ENCODE results near the gene ECHDC1. TPM values are rescaled to one million over a fixed set of nuclear protein-coding genes. Genes with fewer than 3 reads are reported as not detected.

The ECHDC1 gene
- total and polyA plus RNA-seq, 2 of the 8 experiments (the other 6 are each of a cell fraction or from before 2014, with no cell fraction given) = 11.3 to 60.5 TPM

DNA sequence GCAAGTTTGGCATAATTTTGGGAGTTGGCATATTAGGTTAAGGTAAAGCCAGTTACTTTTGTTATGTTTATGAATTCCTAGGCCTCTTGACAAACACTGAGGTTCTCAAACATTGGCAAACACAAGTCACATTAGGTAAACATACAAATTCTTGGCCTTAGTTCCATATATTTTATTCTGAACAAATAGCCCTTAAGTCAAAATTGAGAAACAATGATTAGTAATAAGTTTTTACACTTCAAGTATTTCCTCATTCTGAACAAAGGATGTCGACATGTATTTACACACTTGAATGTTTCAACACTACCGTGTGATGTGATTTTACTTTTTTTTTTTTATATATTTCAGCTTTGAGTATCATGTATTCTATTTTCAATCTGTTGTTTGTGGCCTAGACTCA, 3.8 kb upstream of the ECHDC1 start:
- H2BK120ac ChIP-seq (replicated peaks; ENCODE audit: low read depth, low read length) = no peak overlapping the region
- H3K4ac ChIP-seq (replicated peaks; ENCODE audit: insufficient read length, low read depth, low read length) = no peak overlapping the region
- no peak overlapping the region for H3K14ac ChIP-seq (ENCODE audit: insufficient read length)
- H3K27me3 ChIP-seq (replicated peaks in 1 of 4; ENCODE audit: control insufficient read depth in 3 of 4, extremely low read depth in 1 of 4, insufficient read depth in 3 of 4, low read length in 3 of 4) = no peaks in the 10 kb centered on the region; a peak in 1 of 7 replicates
- ChIA-PET POLR2A (ENCODE audit: partially characterized antibody) (no interaction called here), CTCF (ENCODE audit: partially characterized antibody) (no interaction called here)
- no peak overlapping the region for H3K9ac ChIP-seq (replicated peaks in 1 of 4; ENCODE audit: extremely low read depth in 1 of 4, low read depth in 3 of 4, low read length in 3 of 4)
- no peak overlapping the region for H3K4me3 ChIP-seq (ENCODE audit: extremely low read depth in 1 of 4, insufficient read depth in 2 of 4, low read depth in 3 of 4, low read length in 4 of 4)
- no peak overlapping the region for H3K23ac ChIP-seq (ENCODE audit: insufficient read length)
- H3K56ac ChIP-seq (replicated peaks; ENCODE audit: insufficient read length, low read depth, low read length) = no peak overlapping the region
- no peak overlapping the region for H3K18ac ChIP-seq (ENCODE audit: extremely low read depth, low read length)
- H3K79me2 ChIP-seq (ENCODE audit: control insufficient read depth in 1 of 2, insufficient read depth in 2 of 2, low read length in 2 of 2) = peaks cover 0 to 23% of the 10 kb centered on the region in 2 experiments; a peak in 2 of 4 replicates
- H4K91ac ChIP-seq (replicated peaks; ENCODE audit: insufficient read length, low read length) = no peak overlapping the region
- H3K27ac ChIP-seq (ENCODE audit: low read depth, low read length) = no peak overlapping the region
- H3K4me2 ChIP-seq (ENCODE audit: insufficient read depth in 1 of 2, low read depth in 2 of 2, low read length in 2 of 2) = no peak overlapping the region
- no peak for FAIRE-seq
- no peak overlapping the region for H2BK20ac ChIP-seq (ENCODE audit: low read length)
- no peaks in the 10 kb centered on the region for H4K20me1 ChIP-seq (replicated peaks in 1 of 2; ENCODE audit: control insufficient read depth in 1 of 2, insufficient read depth in 2 of 2, low read length in 2 of 2)
- H2AK5ac ChIP-seq (ENCODE audit: low read depth, low read length) = no peak overlapping the region
- no peak overlapping the region for H2BK5ac ChIP-seq (ENCODE audit: low read depth, low read length)
- no peak for DNase-seq (ENCODE audit: low read depth in 1 of 2, low spot score in 2 of 2)
- H3K23me2 ChIP-seq (ENCODE audit: low read depth, low read length) = peaks cover 13% of the 10 kb centered on the region
- H2BK12ac ChIP-seq (ENCODE audit: low read depth, low read length) = no peak overlapping the region
- no peak overlapping the region for H2BK15ac ChIP-seq (ENCODE audit: low read length)
- H4K8ac ChIP-seq (ENCODE audit: extremely low read depth, insufficient read depth, low read length) = no peak overlapping the region
- 77% methylated on average over 2 of the region's 2 CpGs; no CpG with 5 or more reads in 1 of the 2 experiments for WGBS, 2 experiments (ENCODE audit: extremely low coverage in 1 of 2, insufficient coverage in 1 of 2, insufficient read length in 1 of 2, insufficient replicate concordance in 2 of 2, low coverage in 1 of 2, low lambda C conversion rate in 2 of 2, missing lambda C conversion rate in 1 of 2)
- H3K79me1 ChIP-seq (ENCODE audit: low read depth, low read length) = no peaks in the 10 kb centered on the region
- 0 out of 4 replicates have a peak, but pooled peaks cover 0 to 3% of the 10 kb centered on the region in 2 experiments for H3K9me3 ChIP-seq (ENCODE audit: insufficient read depth in 2 of 2, low read depth in 1 of 2, low read length in 1 of 2)
- no peaks in the 10 kb centered on the region for H3K36me3 ChIP-seq (ENCODE audit: control insufficient read depth in 2 of 4, insufficient read depth in 4 of 4, low read length in 3 of 4)
- no peak overlapping the region for H2AFZ ChIP-seq (ENCODE audit: low read length)
- H3K4me1 ChIP-seq (replicated peaks in 1 of 4; ENCODE audit: control insufficient read depth in 3 of 4, insufficient read depth in 4 of 4, low read length in 3 of 4) = peaks cover 0 to 3% (median 0%) of the 10 kb centered on the region in 4 experiments; a peak in 3 of 7 replicates
- H4K5ac ChIP-seq (ENCODE audit: insufficient read length, low read depth, low read length) = no peak overlapping the region
- TF ChIP-seq CHD2 (IDR thresholded peaks at IDR 0.05; ENCODE audit: low read length) (no peak), CHD1 (IDR thresholded peaks at IDR 0.05; ENCODE audit: low read depth, low read length) (no peak), EGR1 (IDR thresholded peaks at IDR 0.05; ENCODE audit: borderline replicate concordance, low read depth, low read length) (no peak), HDAC6 (IDR thresholded peaks at IDR 0.05; ENCODE audit: low read depth, low read length) (no peak), FOSL1 (IDR thresholded peaks at IDR 0.05; ENCODE audit: insufficient read depth, low read depth, low read length) (no peak), NANOG (IDR thresholded peaks at IDR 0.05; ENCODE audit: insufficient read depth, low read depth, low read length, poor library complexity, severe bottlenecking) (no peak), HDAC2 (IDR thresholded peaks at IDR 0.05; ENCODE audit: borderline replicate concordance in 1 of 2, low read depth in 2 of 2, low read length in 2 of 2) (no peak), SAP30 (IDR thresholded peaks at IDR 0.05; ENCODE audit: insufficient read depth, insufficient replicate concordance, low read length) (no peak), RAD21 (IDR thresholded peaks at IDR 0.05 in 1 of 2, conservative IDR thresholded peaks at IDR 0.05 in 1 of 2; ENCODE audit: low read depth in 2 of 2, low read length in 2 of 2) (no peak)
- TF ChIP-seq, protein P1, sequence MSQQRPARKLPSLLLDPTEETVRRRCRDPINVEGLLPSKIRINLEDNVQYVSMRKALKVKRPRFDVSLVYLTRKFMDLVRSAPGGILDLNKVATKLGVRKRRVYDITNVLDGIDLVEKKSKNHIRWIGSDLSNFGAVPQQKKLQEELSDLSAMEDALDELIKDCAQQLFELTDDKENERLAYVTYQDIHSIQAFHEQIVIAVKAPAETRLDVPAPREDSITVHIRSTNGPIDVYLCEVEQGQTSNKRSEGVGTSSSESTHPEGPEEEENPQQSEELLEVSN (IDR thresholded peaks at IDR 0.05) = no peak
- TF ChIP-seq, protein P2, sequence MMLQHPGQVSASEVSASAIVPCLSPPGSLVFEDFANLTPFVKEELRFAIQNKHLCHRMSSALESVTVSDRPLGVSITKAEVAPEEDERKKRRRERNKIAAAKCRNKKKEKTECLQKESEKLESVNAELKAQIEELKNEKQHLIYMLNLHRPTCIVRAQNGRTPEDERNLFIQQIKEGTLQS (IDR thresholded peaks at IDR 0.05; ENCODE audit: insufficient read depth, low read depth, low read length) = no peak
